OCI-LY7 (cell line): Measurements from ENCODE around the gene DEPDC1.

Experiments used
- EZH2phosphoT487 ChIP-seq: fragments of 200-600 bp; sonication (generic); IDR thresholded peaks from 2 replicates; pipeline ENCODE4 v1.6.1; 2018; ENCODE audit warnings: low read depth, borderline replicate concordance, mild to moderate bottlenecking, mixed run types, antibody characterized with exemption, low read length, moderate library complexity, mixed read lengths
- TF ChIP-seq, protein P1 (sequence below): fragments of 200-600 bp; sonication (generic); conservative IDR thresholded peaks from 2 replicates; pipeline ENCODE4 v1.5.1; 2014; ENCODE audit warnings: mild to moderate bottlenecking, antibody characterized with exemption, low read length, moderate library complexity, mixed read lengths

- TF ChIP-seq, protein P1, sequence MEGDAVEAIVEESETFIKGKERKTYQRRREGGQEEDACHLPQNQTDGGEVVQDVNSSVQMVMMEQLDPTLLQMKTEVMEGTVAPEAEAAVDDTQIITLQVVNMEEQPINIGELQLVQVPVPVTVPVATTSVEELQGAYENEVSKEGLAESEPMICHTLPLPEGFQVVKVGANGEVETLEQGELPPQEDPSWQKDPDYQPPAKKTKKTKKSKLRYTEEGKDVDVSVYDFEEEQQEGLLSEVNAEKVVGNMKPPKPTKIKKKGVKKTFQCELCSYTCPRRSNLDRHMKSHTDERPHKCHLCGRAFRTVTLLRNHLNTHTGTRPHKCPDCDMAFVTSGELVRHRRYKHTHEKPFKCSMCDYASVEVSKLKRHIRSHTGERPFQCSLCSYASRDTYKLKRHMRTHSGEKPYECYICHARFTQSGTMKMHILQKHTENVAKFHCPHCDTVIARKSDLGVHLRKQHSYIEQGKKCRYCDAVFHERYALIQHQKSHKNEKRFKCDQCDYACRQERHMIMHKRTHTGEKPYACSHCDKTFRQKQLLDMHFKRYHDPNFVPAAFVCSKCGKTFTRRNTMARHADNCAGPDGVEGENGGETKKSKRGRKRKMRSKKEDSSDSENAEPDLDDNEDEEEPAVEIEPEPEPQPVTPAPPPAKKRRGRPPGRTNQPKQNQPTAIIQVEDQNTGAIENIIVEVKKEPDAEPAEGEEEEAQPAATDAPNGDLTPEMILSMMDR: no peak
- TF ChIP-seq EZH2phosphoT487: no peak
Measured at GRCh38 chr1:68429233-68429808, 67.6 kb downstream of the DEPDC1 start.
